GM12878 (cell line): ENCODE data around the gene MCF2L2. TPM values are rescaled to one million over a fixed set of nuclear protein-coding genes. Genes with fewer than 3 reads are reported as not detected.

ENCODE experiments used
- ATAC-seq: fragments of 200-7000 bp; cut with Tn5 transposase; 3 replicates; pipeline ENCODE4 v1.9.1; 2020; ENCODE audit warnings: mild to moderate bottlenecking, moderate library complexity
- BruUV-seq: library from RNA; stranded (reverse); fragments of 400-500 nt; replicated peaks from 2 replicates; lab custom pipeline; 2021; lab: Mats Ljungman, UMichigan
- CTCF ChIA-PET: fragments of 300-600 bp; sonication (Branson Sonifier 250); formaldehyde crosslinking; extraction: SDS; loops from one replicate; lab custom pipeline; 2021; ENCODE audit warnings: inconsistent platforms; lab: Yijun Ruan, JAX
- POLR2A ChIA-PET: fragments of 350-600 bp; formaldehyde crosslinking; extraction: SDS; loops from one replicate; lab custom pipeline; 2021; ENCODE audit warnings: inconsistent platforms; lab: Charles Lee
- RAD21 ChIA-PET: fragments of 300-600 bp; sonication (Branson Sonifier 250); formaldehyde crosslinking; loops from one replicate; lab custom pipeline; 2023; ENCODE audit warnings: antibody characterized with exemption; ENCODE audit not compliant: unreplicated experiment; lab: Charles Lee
- SMC1A ChIA-PET: fragments of 300-600 bp; sonication (Branson Sonifier 250); formaldehyde crosslinking; loops from one replicate; lab custom pipeline; 2023; ENCODE audit not compliant: unreplicated experiment, uncharacterized antibody; lab: Charles Lee
- DNase-seq: peaks from one replicate; pipeline ENCODE4 v3.0.0-alpha.2; 2011; ENCODE audit warnings: low read depth, low spot score
- FAIRE-seq: peaks from 3 replicates; lab custom pipeline; 2011; peaks lifted over from hg19 to GRCh38; lab: Jason Lieb, UNC
- H2AFZ ChIP-seq: 2 replicates; pipeline ENCODE4 v1.6.0; 2011; ENCODE audit warnings: low read depth, low read length, control low read depth; ENCODE audit not compliant: control insufficient read depth
- H3K27ac ChIP-seq: 2 replicates; pipeline ENCODE4 v1.5.1; 2011; ENCODE audit warnings: control low read depth; ENCODE audit not compliant: control insufficient read depth, insufficient read depth
- H3K27me3 ChIP-seq, 2 experiments: replicated peaks in 1 of 2; 2 replicates each; pipeline versions ENCODE4 v1.6.0 to v1.6.1; 2011; ENCODE audit warnings: low read length in 1 of 2; ENCODE audit not compliant: control insufficient read depth in 2 of 2, insufficient read depth in 2 of 2
- H3K36me3 ChIP-seq, 2 experiments: 2 replicates each; pipeline ENCODE4 v1.5.1; 2011; ENCODE audit warnings: low read length in 1 of 2; ENCODE audit not compliant: control insufficient read depth in 2 of 2, insufficient read depth in 2 of 2
- H3K4me1 ChIP-seq: 2 replicates; pipeline ENCODE4 v1.6.1; 2011; ENCODE audit warnings: mild to moderate bottlenecking, low read length, moderate library complexity, mixed read lengths; ENCODE audit not compliant: control insufficient read depth, insufficient read depth
- H3K4me2 ChIP-seq: 2 replicates; pipeline ENCODE4 v1.6.0; 2011; ENCODE audit warnings: control low read depth; ENCODE audit not compliant: control insufficient read depth, insufficient read depth
- H3K4me3 ChIP-seq: fragments of 200-600 bp; sonication (generic); 2 replicates; pipeline ENCODE4 v1.5.1; 2016
- H3K79me2 ChIP-seq: 2 replicates; pipeline ENCODE4 v1.6.0; 2011; ENCODE audit warnings: low read length; ENCODE audit not compliant: control insufficient read depth, insufficient read depth
- H3K9ac ChIP-seq: 2 replicates; pipeline ENCODE4 v1.8.0; 2011; ENCODE audit warnings: low read length, control low read depth, mixed read lengths; ENCODE audit not compliant: control insufficient read depth, insufficient read depth
- H3K9me3 ChIP-seq: replicated peaks from 3 replicates; pipeline ENCODE4 v1.5.1; 2011; ENCODE audit warnings: mild to moderate bottlenecking, low read length; ENCODE audit not compliant: control insufficient read depth, insufficient read depth
- H4K20me1 ChIP-seq: 2 replicates; pipeline ENCODE4 v1.6.0; 2011; ENCODE audit not compliant: control insufficient read depth, insufficient read depth
- BHLHE40 ChIP-seq, 2 experiments: fragments of 450-650 bp in 1 of 2; IDR thresholded peaks; 2 replicates each; pipeline ENCODE4 v1.6.1; 2011 to 2017; ENCODE audit warnings: low read depth in 2 of 2, borderline replicate concordance in 1 of 2, improper control_type of control experiment in 1 of 2, low read length in 1 of 2, mild to moderate bottlenecking in 1 of 2
- EED ChIP-seq: sonication (generic); IDR thresholded peaks from 2 replicates; pipeline ENCODE4 v1.6.1; 2016; ENCODE audit warnings: antibody characterized with exemption, low read depth
- IKZF2 ChIP-seq, 2 experiments: fragments of 450-650 bp; IDR thresholded peaks; 2 replicates each; pipeline ENCODE4 v1.6.1; 2017; ENCODE audit warnings: mild to moderate bottlenecking in 2 of 2, moderate library complexity in 2 of 2
- JUNB ChIP-seq: IDR thresholded peaks from 2 replicates; pipeline ENCODE4 v1.6.1; 2016; ENCODE audit warnings: antibody characterized with exemption, mild to moderate bottlenecking
- POU2F2 ChIP-seq: IDR thresholded peaks from 3 replicates; pipeline ENCODE4 v1.6.1; 2011; ENCODE audit warnings: low read depth, mild to moderate bottlenecking, low read length, borderline replicate concordance
- WGBS: methylation state at CpG from one replicate; pipeline ENCODE4 v1.1.6; 2016; ENCODE audit warnings: low lambda C conversion rate; ENCODE audit not compliant: insufficient replicate concordance, insufficient coverage; ENCODE audit errors: missing lambda C conversion rate; 5-methylcytosine and 5-hydroxymethylcytosine counted together
- in situ Hi-C: fragments of 300-500 bp; cut with MboI; formaldehyde crosslinking; loops from 9 replicates; pipeline ENCODE4 v1.14.3; 2018; ENCODE audit warnings: mixed read lengths
- intact Hi-C: fragments of 100-400 bp; cut with micrococcal nuclease; formaldehyde crosslinking; loops from one replicate; pipeline ENCODE4 v1.14.2; 2022; ENCODE audit not compliant: unreplicated experiment
- polyA plus RNA-seq, 11 experiments: library from polyadenylated mRNA; depleted of rRNA in 4 of 11; unstranded in 6 of 11; stranded (reverse) in 5 of 11; fragments of >200 nt; fragmentation: Nextera tagmentation in 4 of 11; fragmentation: Illumina TruSeq in 1 of 11; extraction: Ambion mirVana in 4 of 11; extraction: Trizol in 1 of 11; gene quantifications; 1 replicate in 1 of 11; 2 replicates in 10 of 11; pipeline versions ENCODE4 v1.2.1 to v1.2.3, GENCODE V29; 2011 to 2016; ENCODE audit warnings: inconsistent platforms in 2 of 11, missing spikeins in 2 of 11, low read depth in 1 of 11
- total RNA-seq, 4 experiments: library from RNA; depleted of rRNA in 3 of 4; stranded (reverse); fragments of >200 nt in 3 of 4; fragmentation: Illumina TruSeq in 1 of 4; extraction: Trizol in 1 of 4; gene quantifications; 2 replicates each; pipeline versions ENCODE4 v1.2.1 to v1.2.3, GENCODE V29; 2013 to 2021
- TF ChIP-seq, protein P1 (sequence below): IDR thresholded peaks from 2 replicates; pipeline ENCODE4 v1.6.1; 2012; ENCODE audit warnings: low read depth, low read length, improper control_type of control experiment

Gene MCF2L2
- total and polyA plus RNA-seq, 10 of the 15 experiments (the other 5 are each of a cell fraction or from before 2014, with no cell fraction given) = 0.37 to 2.8 (median 1.4) TPM

DNA sequence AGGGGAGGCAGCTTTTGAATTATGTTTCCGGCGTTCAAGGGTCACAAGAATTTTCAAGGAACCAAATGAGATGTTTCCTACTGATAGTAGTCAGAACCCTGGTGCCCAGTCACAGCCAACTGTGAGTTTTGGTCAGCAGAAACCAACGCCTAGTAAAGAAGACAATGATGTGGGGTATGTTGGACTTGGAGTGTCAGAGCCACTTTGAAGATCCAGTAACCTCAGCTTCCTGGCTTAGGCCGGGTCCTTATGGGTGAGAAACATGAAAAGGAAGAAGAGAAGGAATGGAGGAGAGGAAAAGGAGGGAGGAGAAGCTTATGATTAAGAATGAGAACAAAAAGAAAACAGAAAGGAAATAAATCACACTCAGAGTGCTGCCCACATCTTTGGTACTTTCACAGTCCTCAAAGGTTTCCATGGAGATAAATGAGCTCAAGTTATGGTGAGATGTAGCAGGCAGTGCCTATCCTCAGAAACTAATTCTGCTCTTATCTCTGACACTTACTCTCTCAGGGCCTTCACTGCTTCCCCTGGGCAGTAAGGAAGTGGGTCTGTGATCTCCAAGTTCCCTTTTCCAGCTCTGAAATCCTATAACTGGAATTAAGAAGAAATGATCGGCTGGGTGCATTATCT, 2.0 kb upstream of the MCF2L2 start (continued):
- peak; percentile 10 to 17; a peak in 1 of 4 replicates for TF ChIP-seq IKZF2 (IDR thresholded peaks at IDR 0.05)
- TF ChIP-seq JUNB = 0 out of 2 replicates have a peak, but pooled peaks have one; percentile 23
- no peak for TF ChIP-seq BHLHE40 (IDR thresholded peaks at IDR 0.05; ENCODE audit: borderline replicate concordance in 1 of 2, low read depth in 2 of 2, low read length in 1 of 2)

DNA sequence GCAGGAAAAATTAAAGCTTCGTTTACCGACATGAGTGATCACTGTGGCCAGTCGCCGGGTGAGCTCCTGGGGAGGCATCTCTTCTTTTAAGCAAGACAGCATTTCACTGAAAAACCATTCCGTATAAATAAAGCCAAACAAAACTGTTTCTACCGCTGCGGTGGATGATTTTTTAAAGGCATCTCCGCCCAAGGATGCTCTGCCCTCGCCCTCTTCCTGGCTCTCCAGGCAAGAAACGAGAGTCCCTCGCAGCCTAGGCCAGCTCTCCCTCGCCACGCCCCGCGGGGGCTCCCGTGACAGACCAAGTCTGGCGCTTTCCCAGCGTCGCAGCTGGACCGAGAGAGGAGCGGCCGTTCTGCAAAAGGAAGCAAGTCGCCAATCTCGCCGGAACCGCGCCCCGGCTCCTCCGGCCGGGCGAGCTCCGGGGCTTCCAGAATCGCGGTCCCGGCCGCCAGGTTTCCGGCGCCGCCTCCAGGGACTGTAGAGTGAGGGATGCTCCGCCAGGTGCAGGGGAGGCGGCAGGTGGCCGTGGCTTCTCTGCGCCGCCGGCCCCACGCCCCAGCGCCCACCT, 458 bp downstream of the MCF2L2 start:
- TF ChIP-seq EED (0 out of 2 replicates have a peak, but pooled peaks have one; percentile 17), POU2F2 (0 out of 3 replicates have a peak, but pooled peaks have one; percentile 19)
- TF ChIP-seq, protein P1, sequence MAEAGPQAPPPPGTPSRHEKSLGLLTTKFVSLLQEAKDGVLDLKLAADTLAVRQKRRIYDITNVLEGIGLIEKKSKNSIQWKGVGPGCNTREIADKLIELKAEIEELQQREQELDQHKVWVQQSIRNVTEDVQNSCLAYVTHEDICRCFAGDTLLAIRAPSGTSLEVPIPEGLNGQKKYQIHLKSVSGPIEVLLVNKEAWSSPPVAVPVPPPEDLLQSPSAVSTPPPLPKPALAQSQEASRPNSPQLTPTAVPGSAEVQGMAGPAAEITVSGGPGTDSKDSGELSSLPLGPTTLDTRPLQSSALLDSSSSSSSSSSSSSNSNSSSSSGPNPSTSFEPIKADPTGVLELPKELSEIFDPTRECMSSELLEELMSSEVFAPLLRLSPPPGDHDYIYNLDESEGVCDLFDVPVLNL = no peak
- RAD21 ChIA-PET = interaction anchor here (1.2 kb wide), 1 partner anchor 44 kb away, joined by 3 read pairs; no protein-coding TSS in a partner anchor
- Histone ChIP-seq H3K4me1 (peaks cover 4% of the 10 kb centered on the region), H3K4me2 (peak overlapping the region; percentile 95), H3K27ac (no peak overlapping the region), H3K27me3 (peaks cover 0 to 11% of the 10 kb centered on the region in 2 experiments; a peak in 3 of 4 replicates), H3K9ac (no peak overlapping the region), H3K36me3 (no peaks in the 10 kb centered on the region), H3K4me3 (peak overlapping the region; percentile 76), H2AFZ (peak overlapping the region; percentile 78), H3K79me2 (no peaks in the 10 kb centered on the region), H4K20me1 (no peaks in the 10 kb centered on the region), H3K9me3 (no peaks in the 10 kb centered on the region)
- no peak for FAIRE-seq
- CTCF ChIA-PET = no interaction called here
- BruUV-seq = no TSS peak
- under 1% methylated on average over 46 of the region's 47 CpGs for WGBS
- POLR2A ChIA-PET = interaction anchor here (0.9 to 1.3 kb wide), 2 partner anchors 20 to 165 kb away, joined by 3 read pairs; no protein-coding TSS in a partner anchor
- in situ Hi-C loops (no loop called here), intact Hi-C loops (no loop called here)
- SMC1A ChIA-PET = interaction anchor here (2.3 kb wide), 1 partner anchor 10 kb away, joined by 8 read pairs; no protein-coding TSS in a partner anchor
- peak; percentile 65 for ATAC-seq
- DNase-seq = no peak
